Measurements from ENCODE around the gene ADARB2.
A peak's percentile ranks its signal among the peaks of the same experiment; 100 is the strongest.

ADARB2 gene

DNA sequence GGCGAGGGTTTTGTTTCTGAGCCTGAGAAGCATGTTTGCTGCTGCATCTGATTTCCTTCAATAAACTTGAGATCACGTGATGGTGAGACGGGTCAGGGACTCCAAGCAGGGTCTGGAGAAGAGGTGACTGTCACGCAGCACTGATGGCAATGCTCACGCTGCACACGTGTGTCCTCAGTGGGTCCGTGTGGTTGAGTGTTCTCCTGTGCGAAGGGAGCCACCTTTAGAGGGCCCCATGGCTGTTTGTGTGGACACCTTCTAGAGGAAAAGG lies 580.8 kb downstream of the ADARB2 start:
- no peak for DNase-seq

DNA sequence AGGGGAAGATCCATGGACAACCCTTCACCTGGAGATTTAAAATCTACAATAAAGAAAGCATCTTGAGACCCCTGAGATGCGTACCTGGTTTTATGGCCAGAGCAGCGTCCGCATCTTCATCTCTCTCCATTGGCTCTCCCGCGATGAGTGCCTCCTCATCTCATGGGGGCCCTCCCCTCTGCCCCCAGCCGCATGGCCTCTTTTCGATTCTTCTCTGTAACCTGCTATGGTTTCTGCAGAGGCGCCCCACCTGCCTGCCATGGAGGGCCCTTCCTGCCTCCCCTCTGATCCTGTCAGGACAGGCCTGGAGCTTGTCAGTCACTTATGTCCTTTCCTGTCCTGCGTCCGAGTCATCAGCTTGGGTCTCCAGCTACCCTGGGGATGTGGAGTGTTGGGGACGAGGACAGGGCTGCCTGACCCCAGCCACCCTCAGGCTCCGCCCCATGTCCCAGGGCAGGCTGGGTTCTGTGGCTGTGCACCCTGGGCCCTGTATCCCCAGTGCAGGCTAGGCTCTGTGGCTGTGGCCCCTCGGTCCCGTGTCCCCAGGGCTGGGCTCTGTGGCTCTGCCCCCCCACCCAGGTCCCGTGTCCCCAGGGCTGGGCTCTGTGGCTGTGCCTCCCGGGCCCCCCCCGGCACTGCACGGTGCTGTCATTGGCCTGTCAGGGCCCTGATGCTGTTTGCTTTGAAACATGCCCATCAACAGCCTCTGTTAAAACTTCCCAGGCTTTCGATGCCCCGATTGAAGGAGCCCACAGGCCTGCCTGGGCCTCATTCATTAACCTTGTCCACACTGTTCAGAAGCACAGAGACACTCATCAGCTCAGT lies 581.3 kb downstream of the ADARB2 start:
- no peak for DNase-seq

DNA sequence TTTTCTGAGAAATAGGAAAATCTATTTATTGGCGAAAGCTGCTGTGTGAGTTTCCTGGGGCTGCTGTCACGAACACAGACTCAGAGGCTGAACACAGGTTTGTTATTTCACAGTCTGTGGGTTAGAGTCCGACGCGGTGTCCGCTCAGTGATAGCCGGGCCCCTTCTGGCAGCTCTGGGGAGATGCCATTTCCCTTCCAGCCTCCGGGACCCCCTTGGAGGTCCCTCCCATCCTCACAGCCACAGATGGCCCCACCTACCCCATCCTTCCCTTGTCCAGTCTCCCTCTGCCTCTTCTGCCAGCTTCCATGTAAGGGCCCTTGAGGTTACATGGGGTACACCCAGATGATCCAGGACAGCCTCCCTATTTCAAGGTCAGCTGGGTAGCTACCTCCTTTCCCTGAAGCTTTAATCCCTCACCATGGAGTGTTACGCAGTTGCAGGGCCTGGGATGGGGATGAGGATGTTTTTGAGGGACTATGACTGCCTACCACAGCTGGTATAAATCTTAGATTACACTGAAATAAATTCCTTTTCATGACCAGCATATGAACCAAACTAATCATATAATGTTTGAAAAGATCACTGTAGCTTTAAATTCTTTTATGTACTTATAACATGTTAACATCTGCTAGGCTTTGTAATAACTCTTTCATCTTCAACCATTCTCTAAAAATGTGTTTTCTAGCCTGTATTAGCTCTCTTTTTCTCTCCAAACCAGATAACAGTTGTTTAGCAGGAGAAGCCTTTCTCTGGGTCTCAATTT lies 582.6 kb downstream of the ADARB2 start:
- no peak for DNase-seq

DNA sequence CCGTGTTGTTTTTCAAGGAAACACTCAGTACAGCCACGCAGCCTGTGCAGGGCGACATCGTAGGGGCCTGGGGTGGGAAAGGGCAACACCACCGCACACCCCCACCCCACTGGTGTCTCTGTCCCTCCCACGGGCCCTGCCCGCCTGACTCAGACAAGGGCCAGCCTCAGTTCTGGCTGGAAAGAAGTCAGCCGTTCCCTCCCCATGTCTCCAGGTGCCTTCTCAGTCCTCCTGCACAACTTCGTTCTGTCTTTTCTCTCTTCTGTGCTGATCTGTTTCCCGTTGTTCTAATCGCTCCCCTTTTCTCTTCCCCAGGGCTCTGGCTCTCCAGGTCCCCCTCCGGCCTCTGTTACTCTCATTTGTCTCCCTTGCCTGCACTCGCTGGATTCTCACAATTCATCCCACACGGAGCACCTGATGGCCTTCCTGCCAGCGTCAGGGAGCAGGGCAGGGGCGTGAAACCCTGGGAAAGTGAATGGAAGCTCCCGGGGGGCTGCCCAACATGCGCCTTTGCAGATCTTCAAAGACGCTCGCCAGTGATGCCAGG lies 583.4 kb downstream of the ADARB2 start:
- no peak for DNase-seq

DNA sequence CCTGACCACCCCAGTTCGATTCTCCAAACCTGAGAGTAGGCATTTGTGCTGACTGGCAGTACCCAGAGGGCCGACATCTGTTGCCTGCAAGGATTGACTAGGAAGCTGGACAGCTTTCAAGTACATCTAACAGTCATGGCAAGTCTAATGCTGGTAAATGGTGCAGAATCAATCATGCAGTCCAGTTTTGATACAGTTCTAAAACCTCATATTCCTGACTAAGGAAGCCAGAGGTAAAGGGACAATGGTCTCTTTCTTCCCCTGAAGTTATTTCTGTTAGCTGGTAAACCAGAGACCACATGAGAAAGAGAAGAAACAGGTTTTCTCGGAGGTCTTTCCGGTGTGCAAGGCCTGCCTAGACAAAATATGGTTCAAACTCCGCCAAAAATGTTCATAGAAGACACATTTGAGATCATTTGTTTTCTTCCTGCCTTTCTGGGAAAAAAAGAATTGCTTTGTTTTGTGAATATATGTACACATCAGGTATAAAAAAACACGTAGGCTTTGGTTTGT lies 584.0 kb downstream of the ADARB2 start:
- DNase-seq: no peak

DNA sequence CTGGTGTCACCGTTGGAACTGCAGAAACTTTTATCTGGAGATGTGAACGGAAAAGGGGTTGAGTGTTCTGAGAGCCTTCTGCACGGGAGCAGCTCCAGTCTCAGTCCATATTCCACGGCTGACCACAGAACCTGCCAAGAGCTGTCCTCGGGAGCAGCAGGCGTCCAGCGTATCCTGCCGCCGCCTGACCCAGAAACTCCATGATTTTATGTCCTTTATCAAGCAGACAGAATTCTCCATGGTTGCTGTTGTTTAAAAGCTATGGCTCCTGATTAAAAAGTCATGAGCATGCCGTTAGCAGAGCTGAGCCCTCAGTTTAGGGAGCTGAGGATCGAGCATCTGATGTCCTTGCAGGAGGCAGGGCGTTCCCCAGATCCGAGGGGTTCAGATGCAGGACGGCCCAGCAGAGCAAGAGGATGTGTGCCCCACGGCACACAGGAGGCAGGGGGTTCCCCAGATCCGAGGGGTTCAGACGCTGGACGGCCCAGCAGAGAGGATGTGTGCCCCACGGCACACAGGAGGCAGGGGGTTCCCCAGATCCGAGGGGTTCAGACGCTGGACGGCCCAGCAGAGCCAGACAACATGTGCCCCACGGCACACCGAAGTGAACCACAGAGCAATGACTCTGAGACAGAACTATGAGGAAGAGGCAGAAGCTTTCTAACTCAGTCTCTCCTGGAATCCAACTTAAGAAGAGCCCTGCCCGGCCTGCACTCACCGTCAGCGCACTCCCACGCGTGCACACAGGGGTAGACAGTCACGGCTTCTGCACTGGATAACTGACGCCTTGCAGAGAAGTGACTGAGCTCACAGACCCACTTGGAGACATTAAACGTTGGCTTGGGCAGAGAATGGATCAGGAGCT lies 584.7 kb downstream of the ADARB2 start:
- no peak for DNase-seq

DNA sequence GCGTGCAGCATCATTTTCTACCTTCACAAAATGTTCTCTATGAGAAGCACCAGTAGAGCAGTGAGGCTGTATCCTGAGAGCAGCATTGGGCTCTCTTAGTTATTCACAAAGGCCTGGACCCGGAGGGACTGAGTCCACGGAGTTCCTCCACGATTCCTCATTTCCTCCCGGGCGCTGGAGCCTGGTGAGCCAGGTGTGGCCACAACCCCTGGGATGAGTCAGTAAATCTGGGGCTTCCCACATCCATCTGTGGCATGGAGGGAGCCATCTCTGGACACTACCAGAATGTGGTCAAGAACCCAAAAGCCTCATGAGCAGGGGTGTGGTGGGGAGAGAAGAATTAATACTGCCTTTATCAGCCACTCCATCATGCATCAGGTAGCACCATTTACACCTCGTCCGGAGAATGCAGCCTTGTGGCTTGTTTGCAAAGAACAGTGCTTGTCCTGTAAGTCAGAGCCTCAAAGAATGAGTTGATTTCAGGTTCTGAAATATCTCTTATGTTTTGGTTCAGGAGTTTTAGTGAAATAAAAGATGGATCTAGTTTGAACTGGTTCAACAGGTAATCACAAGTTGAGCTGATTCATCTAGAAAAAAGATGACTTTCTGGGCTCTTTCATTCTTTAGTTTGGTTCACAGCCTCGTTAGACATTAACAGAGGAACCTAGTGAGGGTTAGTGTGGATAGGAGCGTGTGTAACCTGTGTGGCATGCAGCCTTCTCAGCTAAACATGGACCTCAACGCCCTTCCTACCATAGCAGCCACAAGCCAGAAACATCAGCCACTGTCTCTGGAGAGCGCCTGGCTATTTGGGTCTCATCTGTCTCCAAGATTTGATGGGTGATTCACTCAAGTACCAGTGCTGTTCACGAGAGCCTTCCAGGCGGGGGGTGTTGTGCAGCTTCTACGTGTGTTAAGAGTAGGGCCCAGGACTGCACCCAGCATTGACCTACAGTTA lies 586.0 kb downstream of the ADARB2 start:
- DNase-seq: no peak

DNA sequence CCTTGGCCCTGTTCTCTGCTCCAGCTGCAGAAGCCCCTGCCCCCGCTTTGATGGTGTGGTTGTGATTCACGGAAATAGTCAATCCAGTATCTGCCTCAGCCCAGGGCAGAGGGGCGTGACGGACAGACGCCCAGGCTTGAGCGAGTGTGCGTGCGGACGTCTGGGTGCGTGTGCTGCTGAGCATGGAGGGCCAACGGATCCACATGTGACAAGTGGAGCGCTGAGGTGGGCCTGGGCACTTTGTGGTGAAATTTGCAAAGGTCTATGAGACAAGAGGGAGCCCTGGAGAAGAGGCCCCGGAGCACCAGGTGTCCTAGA lies 586.7 kb downstream of the ADARB2 start:
- DNase-seq: no peak

DNA sequence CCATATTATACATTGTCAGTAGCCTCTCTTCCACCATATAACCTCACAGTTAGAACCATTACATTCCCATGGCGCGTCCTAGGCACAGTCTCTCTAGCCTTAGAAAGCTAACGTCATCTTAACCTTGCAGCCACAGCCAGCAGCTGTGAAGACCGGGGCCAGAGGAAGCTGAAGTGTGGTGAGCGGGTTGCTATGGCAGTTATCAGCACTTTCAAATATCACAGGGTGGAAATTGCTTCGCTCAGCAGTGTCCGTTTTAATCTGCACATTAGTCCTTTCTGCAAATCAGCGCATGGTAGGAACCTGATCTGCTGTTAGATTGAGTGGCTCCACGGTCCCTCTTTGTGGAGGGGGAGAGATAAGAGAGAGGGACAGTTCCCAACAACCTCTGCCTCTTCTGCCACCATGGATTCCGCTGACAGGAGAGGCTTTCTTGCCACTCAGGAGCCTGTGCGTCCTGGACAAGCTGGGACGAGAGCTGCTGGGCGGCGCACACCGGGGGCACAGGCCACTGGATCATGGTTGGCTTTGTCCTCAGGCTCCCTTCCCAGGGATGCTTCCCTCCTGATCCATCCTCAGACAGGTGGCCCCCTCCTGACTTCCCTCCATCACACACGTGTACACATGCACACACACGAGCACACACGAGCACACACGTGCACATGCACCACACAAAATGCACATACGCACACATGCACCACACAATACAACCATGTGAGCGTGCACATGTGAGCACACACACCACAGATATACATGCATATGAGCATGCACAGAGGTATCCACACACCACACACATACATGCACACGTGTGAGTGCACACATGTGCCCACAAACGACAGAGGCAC lies 587.3 kb downstream of the ADARB2 start:
- DNase-seq: no peak

DNA sequence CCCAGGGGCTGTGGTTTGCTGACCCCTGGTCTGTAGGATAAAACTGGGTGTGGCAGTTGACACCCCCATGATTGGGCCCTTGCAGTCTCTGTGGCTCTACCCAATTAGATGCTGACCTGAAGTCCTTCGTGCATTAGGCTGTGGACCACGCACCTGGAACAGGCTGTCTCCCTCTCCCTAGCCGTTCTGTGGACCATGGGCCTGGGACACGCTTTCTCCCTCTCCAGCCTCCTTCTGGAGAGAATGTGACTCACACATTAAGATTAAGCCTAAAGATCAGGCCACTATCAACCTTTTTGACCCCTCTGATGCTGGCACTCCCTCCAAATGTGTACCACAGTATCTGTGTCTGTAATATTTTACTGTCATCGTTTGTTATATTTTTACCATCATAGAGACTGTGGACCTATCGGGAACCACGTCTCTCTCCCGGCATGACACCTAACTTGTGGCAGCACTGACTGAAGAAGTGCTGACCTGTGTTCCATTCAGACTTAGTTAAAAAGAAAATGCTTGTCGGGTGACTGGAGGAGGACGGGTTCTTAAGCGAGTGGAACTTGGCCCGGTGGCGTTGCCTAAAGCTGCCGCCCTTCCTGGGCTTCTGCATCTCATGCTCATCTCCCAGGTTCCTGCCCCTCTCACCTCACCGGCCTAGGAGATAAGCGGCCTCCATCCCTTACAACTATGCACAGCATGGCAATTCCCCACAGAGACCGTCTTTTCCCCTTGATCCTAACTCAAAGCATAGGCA lies 588.3 kb downstream of the ADARB2 start:
- DNase-seq: no peak

DNA sequence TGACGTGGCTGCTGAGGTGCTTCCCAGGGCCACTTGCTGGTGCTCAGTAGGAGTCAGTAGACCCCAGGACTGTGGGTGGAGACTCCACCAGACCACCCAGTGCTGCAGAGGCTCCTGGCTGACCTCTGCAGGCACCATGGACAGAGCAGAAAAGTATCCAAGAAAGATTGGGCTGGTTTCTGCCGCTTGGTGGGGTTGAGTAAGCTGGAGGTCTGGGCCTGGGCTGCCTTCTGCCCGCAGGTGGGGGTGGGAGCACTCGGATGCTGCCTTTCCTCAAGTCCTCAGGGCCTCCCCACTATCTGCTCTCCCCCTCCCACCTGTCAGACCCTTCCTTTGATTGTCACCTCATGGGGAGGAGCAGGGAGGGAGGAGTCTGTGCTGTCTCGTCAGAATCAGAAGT lies 589.5 kb downstream of the ADARB2 start:
- DNase-seq: no peak

DNA sequence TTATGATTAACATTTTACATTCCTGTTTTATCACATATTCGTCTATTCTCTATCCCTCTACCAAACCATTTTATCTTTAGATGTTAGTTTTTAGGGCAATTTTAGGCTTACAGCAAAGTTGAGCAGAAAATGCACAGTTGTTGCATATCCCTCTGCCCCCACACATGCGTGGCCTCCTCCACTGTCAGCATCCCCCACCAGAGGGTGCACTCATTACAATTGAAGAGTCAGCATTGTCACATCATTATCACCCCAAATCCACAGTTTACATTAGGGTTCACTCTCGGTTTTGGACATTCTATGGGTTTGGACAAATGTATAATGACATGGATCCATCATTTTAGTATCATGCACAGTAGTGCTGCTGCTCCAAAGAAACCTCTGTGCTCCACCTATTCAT lies 594.7 kb downstream of the ADARB2 start:
- DNase-seq: peak; percentile 35

DNA sequence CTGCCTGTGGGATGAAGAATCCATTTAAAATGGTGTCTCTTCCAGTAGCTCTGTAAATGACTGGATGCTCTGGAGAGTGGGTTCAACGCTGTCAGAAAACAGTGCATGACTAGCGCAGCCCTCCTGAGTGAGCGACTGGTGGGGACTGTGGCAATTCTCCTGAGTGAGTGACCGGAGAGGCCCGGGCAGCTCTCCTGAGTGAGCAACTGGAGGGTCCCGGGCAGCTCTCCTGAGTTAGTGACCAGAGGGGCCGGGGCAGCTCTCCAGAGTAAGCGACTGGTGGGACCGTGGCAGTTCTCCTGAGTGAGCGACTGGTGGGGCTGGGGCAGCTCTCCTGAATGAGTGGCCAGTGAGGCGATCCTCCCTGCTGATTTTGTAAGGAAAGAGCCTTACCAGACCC lies 595.6 kb downstream of the ADARB2 start:
- no peak for DNase-seq

DNA sequence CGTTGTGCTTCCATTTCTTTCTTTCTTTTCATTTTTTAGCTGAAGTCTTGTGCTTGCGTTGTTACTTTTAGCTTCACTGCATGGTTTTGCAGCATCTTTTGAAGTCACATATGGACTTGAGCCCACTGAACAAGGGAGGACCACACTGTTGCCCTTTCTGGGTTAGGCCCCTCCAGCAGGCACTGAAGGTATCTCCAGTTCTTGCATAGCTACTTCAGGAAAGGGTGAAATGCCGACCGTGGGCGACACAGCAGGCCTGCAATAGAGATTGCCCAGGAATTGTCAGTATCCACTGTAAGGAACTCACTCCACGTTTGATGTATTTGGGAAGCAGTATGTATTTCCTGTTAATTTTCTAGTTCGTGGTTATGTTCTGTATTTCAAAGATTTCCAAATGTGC lies 596.1 kb downstream of the ADARB2 start:
- DNase-seq: no peak

DNA sequence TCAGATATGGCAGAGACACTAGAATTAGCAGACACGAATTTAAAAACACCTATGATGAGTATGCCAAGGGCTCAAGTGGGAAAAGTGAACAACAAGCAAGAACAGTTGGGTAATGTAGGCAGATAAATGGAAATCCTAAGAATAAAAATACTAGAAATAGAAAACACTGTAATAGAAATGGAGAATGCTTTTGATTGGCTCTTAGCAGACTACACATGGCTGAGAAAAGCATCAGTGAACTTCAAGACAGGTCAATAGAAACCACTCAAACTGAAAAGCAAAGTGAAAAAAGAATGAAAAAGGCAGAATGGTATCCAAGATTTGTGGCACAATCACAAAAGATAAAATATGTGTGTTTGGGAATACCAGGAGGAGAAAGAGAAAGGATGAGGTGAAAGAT lies 598.8 kb downstream of the ADARB2 start:
- no peak for DNase-seq

DNA sequence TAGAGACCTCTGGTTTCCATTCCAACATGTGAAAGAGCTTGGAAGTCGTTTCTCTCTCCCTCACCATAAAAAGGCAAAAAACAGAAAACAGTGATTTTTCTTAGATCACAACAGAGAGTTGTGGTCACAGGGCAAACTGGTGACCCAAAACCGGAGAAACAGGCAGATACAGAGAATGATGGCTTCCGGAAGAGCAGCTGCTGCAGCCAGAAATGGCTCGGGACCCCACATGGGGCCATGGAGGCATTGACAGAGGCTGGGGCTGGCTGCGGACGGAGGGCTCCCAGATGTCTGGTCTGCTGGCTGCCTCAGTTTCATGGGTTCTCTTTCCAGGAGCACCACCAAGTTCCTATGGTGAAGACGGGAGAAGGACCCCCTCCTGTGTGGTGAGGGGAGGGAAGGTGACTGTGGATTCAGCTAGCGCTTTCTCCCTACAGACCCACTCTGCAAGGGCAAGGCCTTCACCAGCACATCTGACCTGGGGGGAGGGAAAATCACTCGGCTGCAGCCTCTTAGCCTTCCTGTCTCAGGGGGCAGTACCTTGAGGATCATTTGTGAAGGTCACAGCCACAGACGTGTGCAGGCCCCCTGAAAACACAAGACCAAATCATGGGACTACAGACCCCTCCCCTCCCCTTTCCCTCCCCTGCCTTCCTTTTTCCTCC lies 599.7 kb downstream of the ADARB2 start:
- no peak for DNase-seq

DNA sequence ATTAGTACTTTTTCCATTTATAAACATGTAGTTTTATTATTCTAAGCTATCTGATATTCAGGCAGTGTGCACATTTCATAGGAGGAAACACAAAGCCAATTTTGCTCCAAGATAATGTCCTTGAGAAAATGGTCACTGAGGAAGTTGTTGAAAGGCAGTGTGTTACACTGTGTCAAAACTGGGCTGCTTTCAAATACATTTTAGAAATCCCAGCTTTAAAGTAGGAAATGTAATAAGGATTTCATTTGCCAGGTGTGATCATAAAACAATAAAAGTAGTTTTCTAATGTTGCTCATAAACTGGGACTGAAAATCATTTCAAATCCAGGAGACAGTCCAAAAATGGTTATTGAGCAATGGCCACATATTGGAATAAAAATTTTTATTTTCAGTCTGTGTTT lies 601.1 kb downstream of the ADARB2 start:
- no peak for DNase-seq

DNA sequence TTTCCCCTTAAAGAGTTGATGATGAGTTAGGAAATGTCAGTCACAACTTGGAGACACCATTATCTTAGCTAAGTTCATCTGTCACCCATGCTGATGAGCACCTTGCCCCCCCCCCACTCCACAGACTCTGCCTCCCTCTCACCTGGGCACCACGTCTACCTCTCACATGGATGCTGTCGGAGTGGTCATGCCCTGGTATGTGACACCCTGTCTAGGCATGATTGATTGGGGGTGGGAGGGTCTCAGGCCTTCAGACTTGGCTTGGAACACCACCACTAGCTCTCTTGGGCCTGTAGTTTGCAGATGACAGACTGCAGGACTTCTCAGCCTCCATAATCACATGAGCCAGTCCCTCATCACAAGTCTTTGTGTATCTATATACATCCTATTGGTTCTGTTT lies 603.2 kb downstream of the ADARB2 start:
- no peak for DNase-seq

DNA sequence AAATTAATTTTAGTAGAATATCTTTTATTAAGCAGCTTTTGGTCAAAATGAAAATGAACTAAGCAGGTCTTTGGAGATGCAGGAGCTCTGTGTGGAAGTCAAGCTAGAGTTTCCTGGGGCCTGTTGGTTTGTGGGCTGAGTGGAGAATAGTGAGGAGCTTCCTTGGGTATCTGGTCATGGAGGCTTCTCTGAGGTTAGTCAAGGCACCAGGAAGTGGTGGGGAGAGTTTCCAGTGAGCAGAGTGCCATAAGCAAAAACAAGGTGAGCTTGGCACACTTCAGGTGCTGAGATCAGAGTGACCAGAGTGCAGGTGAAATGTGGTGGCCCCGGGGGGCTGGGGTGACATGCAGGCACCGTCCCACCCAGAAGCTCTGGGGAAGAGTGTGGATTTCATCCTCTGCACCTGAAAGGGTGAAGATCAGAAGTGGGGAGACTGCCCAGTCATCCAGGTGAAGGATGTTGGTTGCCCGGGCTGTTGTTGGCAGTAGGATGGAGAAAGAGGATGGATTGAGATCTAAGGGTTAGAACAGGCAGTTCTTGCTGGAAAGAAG lies 603.8 kb downstream of the ADARB2 start:
- DNase-seq: no peak

DNA sequence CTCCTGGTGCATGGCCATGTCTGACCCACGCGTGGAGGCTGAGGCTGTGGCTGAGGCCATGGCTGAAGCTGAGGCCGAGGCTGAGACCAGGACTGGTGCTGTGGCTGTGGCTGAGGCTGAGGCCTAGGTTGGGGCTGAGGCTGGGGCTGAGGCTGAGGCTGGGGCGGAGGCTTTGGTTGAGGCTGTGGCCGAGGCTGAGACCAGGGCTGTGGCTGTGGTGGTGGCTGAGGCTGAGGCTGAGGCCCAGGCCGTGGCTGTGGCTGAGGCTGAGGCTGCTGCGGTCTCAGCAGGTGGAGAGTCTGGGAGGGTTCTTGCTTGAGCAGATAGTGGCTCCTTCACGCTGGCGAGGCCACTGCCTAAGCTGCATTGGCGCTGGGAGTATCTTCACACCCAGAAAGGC lies 604.7 kb downstream of the ADARB2 start:
- no peak for DNase-seq

Data from activated CD4-positive, alpha-beta T cell treated with anti-CD3 and anti-CD28 coated beads for 48 hours (primary cell).